Keratinocyte (primary cell): Measurements from ENCODE around the gene RNF225. TPM values are rescaled to one million over a fixed set of nuclear protein-coding genes. Genes with fewer than 3 reads are reported as not detected.

Source experiments
- DNase-seq: peaks from one replicate; pipeline ENCODE4 v3.0.0-alpha.2; 2011; ENCODE audit warnings: low read depth, missing footprints, low spot score
- FAIRE-seq: peaks from 2 replicates; lab custom pipeline; 2011; peaks lifted over from hg19 to GRCh38; lab: Jason Lieb, UNC
- H2AFZ ChIP-seq: 2 replicates; pipeline ENCODE4 v1.6.0; 2012; ENCODE audit warnings: low read length, control low read depth, inconsistent platforms; ENCODE audit not compliant: control insufficient read depth
- H3K27ac ChIP-seq: 2 replicates; pipeline ENCODE4 v1.5.1; 2011; ENCODE audit warnings: low read length; ENCODE audit not compliant: control insufficient read depth, insufficient read depth
- H3K27me3 ChIP-seq: 3 replicates; pipeline ENCODE4 v1.6.0; 2011; ENCODE audit warnings: low read length; ENCODE audit not compliant: control insufficient read depth, insufficient read depth; ENCODE audit errors: extremely low read depth
- H3K36me3 ChIP-seq, 2 experiments: 2 replicates in 1 of 2; 3 replicates in 1 of 2; pipeline ENCODE4 v1.5.1; 2011; ENCODE audit warnings: low read length in 2 of 2, mild to moderate bottlenecking in 1 of 2; ENCODE audit not compliant: control insufficient read depth in 2 of 2, insufficient read depth in 2 of 2; ENCODE audit errors: extremely low read depth in 1 of 2
- H3K4me1 ChIP-seq: 3 replicates; pipeline ENCODE4 v1.5.1; 2011; ENCODE audit warnings: low read length; ENCODE audit not compliant: control insufficient read depth, insufficient read depth; ENCODE audit errors: extremely low read depth
- H3K4me2 ChIP-seq: 3 replicates; pipeline ENCODE4 v1.6.0; 2011; ENCODE audit warnings: low read depth, low read length; ENCODE audit not compliant: control insufficient read depth, insufficient read depth; ENCODE audit errors: extremely low read depth
- H3K4me3 ChIP-seq, 3 experiments: fragments of 200-600 bp in 1 of 3; sonication (generic) in 1 of 3; 2 replicates in 2 of 3; 3 replicates in 1 of 3; pipeline ENCODE4 v1.5.1; 2011 to 2016; ENCODE audit warnings: low read length in 3 of 3, mild to moderate bottlenecking in 3 of 3, control low read depth in 2 of 3, inconsistent platforms in 1 of 3, low read depth in 1 of 3, mixed read lengths in 1 of 3, mixed run types in 1 of 3, moderate library complexity in 1 of 3; ENCODE audit not compliant: control insufficient read depth in 2 of 3, insufficient read depth in 2 of 3; ENCODE audit errors: extremely low read depth in 1 of 3
- H3K79me2 ChIP-seq: 2 replicates; pipeline ENCODE4 v1.6.0; 2012; ENCODE audit warnings: low read length; ENCODE audit not compliant: control insufficient read depth, insufficient read depth
- H3K9ac ChIP-seq: 3 replicates; pipeline ENCODE4 v1.6.0; 2011; ENCODE audit warnings: low read length; ENCODE audit not compliant: control insufficient read depth, insufficient read depth; ENCODE audit errors: extremely low read depth
- H3K9me1 ChIP-seq: 3 replicates; pipeline ENCODE4 v1.6.0; 2011; ENCODE audit warnings: low read length; ENCODE audit not compliant: control insufficient read depth, insufficient read depth; ENCODE audit errors: extremely low read depth
- H3K9me3 ChIP-seq: 2 replicates; pipeline ENCODE4 v1.5.1; 2012; ENCODE audit warnings: low read depth, low read length; ENCODE audit not compliant: control insufficient read depth
- H4K20me1 ChIP-seq: 3 replicates; pipeline ENCODE4 v1.6.0; 2011; ENCODE audit warnings: low read length; ENCODE audit not compliant: control insufficient read depth, insufficient read depth; ENCODE audit errors: extremely low read depth
- EZH2 ChIP-seq: IDR thresholded peaks from one replicate; pipeline ENCODE4 v1.6.1; 2012; ENCODE audit warnings: inconsistent platforms, mild to moderate bottlenecking, low read length, moderate library complexity
- dilution Hi-C: fragments of 300-500 bp; cut with MboI; formaldehyde crosslinking; loops from one replicate; pipeline ENCODE4 v1.7.0; 2020; ENCODE audit warnings: low sequenced_read_pairs; ENCODE audit not compliant: extremely low pct_ligation_motif_present
- polyA plus RNA-seq, 5 experiments: library from polyadenylated mRNA; depleted of rRNA in 3 of 5; stranded (reverse) in 3 of 5; stranded (forward) in 1 of 5; unstranded in 1 of 5; fragments of >200 nt; gene quantifications; 1 replicate in 1 of 5; 2 replicates in 3 of 5; 3 replicates in 1 of 5; pipeline versions ENCODE4 v1.2.1 to v1.2.3, GENCODE V29; 2011 to 2012; ENCODE audit warnings: missing spikeins in 2 of 5, low read depth in 1 of 5, low replicate concordance in 1 of 5
- TF ChIP-seq, protein P1 (sequence below), 3 experiments: IDR thresholded peaks in 1 of 3; conservative IDR thresholded peaks in 1 of 3; optimal IDR thresholded peaks in 1 of 3; 2 replicates in 2 of 3; 3 replicates in 1 of 3; pipeline versions ENCODE3 to v1.5.1; 2011; ENCODE audit warnings: low read length in 3 of 3, mild to moderate bottlenecking in 3 of 3, moderate library complexity in 2 of 3, control low read depth in 1 of 3, inconsistent platforms in 1 of 3; ENCODE audit not compliant: insufficient read depth in 2 of 3; ENCODE audit errors: extremely low read depth in 1 of 3

Gene RNF225
- polyA plus RNA-seq, 1 donor (not counting 4 experiments of a cell fraction or from before 2014, with no cell fraction given): not detected

DNA sequence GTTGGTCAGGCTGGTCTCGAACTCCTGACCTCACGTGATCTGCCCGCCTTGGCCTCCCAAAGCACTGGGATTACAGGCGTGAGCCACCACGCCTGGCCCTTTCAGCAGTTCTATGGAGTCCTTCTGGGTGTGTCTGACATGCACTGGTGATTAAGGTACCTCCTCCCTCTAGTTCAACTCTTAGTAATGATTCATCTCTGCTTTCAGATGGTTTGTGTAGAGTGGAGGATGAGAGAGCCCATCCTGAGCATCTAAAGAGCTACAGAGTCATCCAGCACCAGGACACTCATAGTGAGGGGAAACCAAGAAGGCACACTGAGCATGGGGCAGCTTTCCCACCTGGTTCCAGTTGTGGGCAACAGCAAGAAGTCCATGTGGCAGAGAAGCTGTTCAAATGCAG lies 21.1 kb downstream of the RNF225 start:
- TF ChIP-seq, protein P1, sequence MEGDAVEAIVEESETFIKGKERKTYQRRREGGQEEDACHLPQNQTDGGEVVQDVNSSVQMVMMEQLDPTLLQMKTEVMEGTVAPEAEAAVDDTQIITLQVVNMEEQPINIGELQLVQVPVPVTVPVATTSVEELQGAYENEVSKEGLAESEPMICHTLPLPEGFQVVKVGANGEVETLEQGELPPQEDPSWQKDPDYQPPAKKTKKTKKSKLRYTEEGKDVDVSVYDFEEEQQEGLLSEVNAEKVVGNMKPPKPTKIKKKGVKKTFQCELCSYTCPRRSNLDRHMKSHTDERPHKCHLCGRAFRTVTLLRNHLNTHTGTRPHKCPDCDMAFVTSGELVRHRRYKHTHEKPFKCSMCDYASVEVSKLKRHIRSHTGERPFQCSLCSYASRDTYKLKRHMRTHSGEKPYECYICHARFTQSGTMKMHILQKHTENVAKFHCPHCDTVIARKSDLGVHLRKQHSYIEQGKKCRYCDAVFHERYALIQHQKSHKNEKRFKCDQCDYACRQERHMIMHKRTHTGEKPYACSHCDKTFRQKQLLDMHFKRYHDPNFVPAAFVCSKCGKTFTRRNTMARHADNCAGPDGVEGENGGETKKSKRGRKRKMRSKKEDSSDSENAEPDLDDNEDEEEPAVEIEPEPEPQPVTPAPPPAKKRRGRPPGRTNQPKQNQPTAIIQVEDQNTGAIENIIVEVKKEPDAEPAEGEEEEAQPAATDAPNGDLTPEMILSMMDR (optimal IDR thresholded peaks at IDR 0.05 in 1 of 3, IDR thresholded peaks at IDR 0.05 in 1 of 3, conservative IDR thresholded peaks at IDR 0.05 in 1 of 3; ENCODE audit: extremely low read depth in 1 of 3, insufficient read depth in 2 of 3, low read length in 3 of 3): no peak
- no peak for TF ChIP-seq EZH2
- H3K27ac ChIP-seq: no peak overlapping the region
- dilution Hi-C loops: no loop called here
- peaks cover 18 to 29% of the 10 kb centered on the region in 2 experiments for H3K36me3 ChIP-seq
- no peaks in the 10 kb centered on the region for H3K9me3 ChIP-seq
- peaks cover 7% of the 10 kb centered on the region for H3K79me2 ChIP-seq
- no peak for DNase-seq
- no peaks in the 10 kb centered on the region for H4K20me1 ChIP-seq
- no peaks in the 10 kb centered on the region for H3K9me1 ChIP-seq
- H3K9ac ChIP-seq: no peak overlapping the region
- H3K4me3 ChIP-seq: no peak overlapping the region
- no peak overlapping the region for H2AFZ ChIP-seq
- no peaks in the 10 kb centered on the region for H3K4me1 ChIP-seq
- H3K27me3 ChIP-seq: no peaks in the 10 kb centered on the region
- no peak for FAIRE-seq
- no peak overlapping the region for H3K4me2 ChIP-seq

DNA sequence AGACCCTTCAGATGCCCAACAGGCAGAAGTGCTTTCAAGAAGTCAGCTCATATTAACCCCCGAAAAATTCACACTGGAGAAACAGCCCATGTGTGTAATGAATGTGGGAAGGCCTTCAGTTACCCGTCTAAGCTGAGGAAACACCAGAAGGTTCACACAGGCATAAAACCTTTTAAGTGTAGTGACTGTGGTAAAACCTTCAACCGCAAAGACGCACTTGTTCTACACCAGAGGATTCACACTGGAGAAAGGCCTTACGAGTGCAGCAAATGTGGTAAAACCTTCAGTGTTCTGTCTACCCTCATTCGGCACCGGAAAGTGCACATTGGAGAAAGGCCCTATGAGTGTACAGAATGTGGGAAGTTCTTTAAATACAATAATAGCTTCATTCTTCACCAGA lies 21.6 kb downstream of the RNF225 start:
- H3K4me2 ChIP-seq: no peak overlapping the region
- no peak overlapping the region for H3K4me3 ChIP-seq
- no peak overlapping the region for H3K9ac ChIP-seq
- DNase-seq (no peak), FAIRE-seq (no peak)
- H3K27me3 ChIP-seq: no peaks in the 10 kb centered on the region
- H3K9me3 ChIP-seq: no peaks in the 10 kb centered on the region
- no peaks in the 10 kb centered on the region for H4K20me1 ChIP-seq
- H2AFZ ChIP-seq: no peak overlapping the region
- H3K36me3 ChIP-seq: peaks cover 18 to 29% of the 10 kb centered on the region in 2 experiments
- H3K79me2 ChIP-seq: peaks cover 7% of the 10 kb centered on the region
- dilution Hi-C loops: no loop called here
- no peak for TF ChIP-seq EZH2
- TF ChIP-seq, protein P1 (optimal IDR thresholded peaks at IDR 0.05 in 1 of 3, IDR thresholded peaks at IDR 0.05 in 1 of 3, conservative IDR thresholded peaks at IDR 0.05 in 1 of 3; ENCODE audit: extremely low read depth in 1 of 3, insufficient read depth in 2 of 3, low read length in 3 of 3): no peak
- H3K4me1 ChIP-seq: no peaks in the 10 kb centered on the region
- no peaks in the 10 kb centered on the region for H3K9me1 ChIP-seq
- H3K27ac ChIP-seq: no peak overlapping the region
